Measurements from ENCODE around the gene GSDME. TPM values are rescaled to one million over a fixed set of nuclear protein-coding genes. Genes with fewer than 3 reads are reported as not detected.

GSDME gene
- polyA plus RNA-seq, 1 of the 3 experiments (the other 2 are of a cell fraction) = 109 TPM

GRCh38 chr7:24715171-24715570 lies 42.1 kb downstream of the GSDME start:
- no peak overlapping the region for H3K4me2 ChIP-seq
- DNase-seq = no peak
- no peaks in the 10 kb centered on the region for H3K9me3 ChIP-seq
- ChIA-PET CTCF (interaction anchor here (0.9 to 2.5 kb wide), 7 partner anchors 9 to 97 kb away, joined by 3 to 14 read pairs (median 6); no protein-coding TSS in a partner anchor), POLR2A (no interaction called here)
- TF ChIP-seq CHD2 (IDR thresholded peaks at IDR 0.05; ENCODE audit: low read length, partially characterized antibody) = no peak
- TF ChIP-seq FOXJ3 (CRISPR knock-in tag; IDR thresholded peaks at IDR 0.05) = no peak
- TF ChIP-seq PBX3 (IDR thresholded peaks at IDR 0.05) = no peak
- no peak for TF ChIP-seq MEF2A (IDR thresholded peaks at IDR 0.05; ENCODE audit: borderline replicate concordance, low read depth)
- no peak for TF ChIP-seq SMC3 (IDR thresholded peaks at IDR 0.05; ENCODE audit: low read depth, low read length)
- no peak for TF ChIP-seq NRF1 (IDR thresholded peaks at IDR 0.05; ENCODE audit: low read depth, low read length)
- TF ChIP-seq TEAD4 (IDR thresholded peaks at IDR 0.05; ENCODE audit: borderline replicate concordance, insufficient read depth) = no peak
- no peak for TF ChIP-seq POLR2AphosphoS5 (IDR thresholded peaks at IDR 0.05; ENCODE audit: low read depth, low read length)
- TF ChIP-seq MXI1 (IDR thresholded peaks at IDR 0.05; ENCODE audit: low read depth, low read length) = no peak
- no peak for TF ChIP-seq TCF12 (IDR thresholded peaks at IDR 0.05)
- no peak for TF ChIP-seq REST (IDR thresholded peaks at IDR 0.05; ENCODE audit: low read depth, low read length)
- TF ChIP-seq EZH2phosphoT487 (IDR thresholded peaks at IDR 0.05; ENCODE audit: borderline replicate concordance, low read depth) = no peak
- TF ChIP-seq USF2 (IDR thresholded peaks at IDR 0.05; ENCODE audit: borderline replicate concordance, low read depth, low read length) = no peak
- TF ChIP-seq TAF1 (IDR thresholded peaks at IDR 0.05; ENCODE audit: borderline replicate concordance, low read depth, low read length) = no peak
- no peak for TF ChIP-seq ZBTB33 (IDR thresholded peaks at IDR 0.05; ENCODE audit: borderline replicate concordance, low read depth)
- TF ChIP-seq SIN3A (IDR thresholded peaks at IDR 0.05; ENCODE audit: borderline replicate concordance, low read depth, low read length) = no peak
- no peaks in the 10 kb centered on the region for H3K27me3 ChIP-seq (ENCODE audit: insufficient read depth)
- H2AFZ ChIP-seq (ENCODE audit: low read depth) = no peak overlapping the region
- H3K4me3 ChIP-seq (ENCODE audit: low read depth in 2 of 2, low read length in 1 of 2) = no peak overlapping the region
- no peaks in the 10 kb centered on the region for H3K4me1 ChIP-seq (ENCODE audit: control insufficient read depth in 1 of 2, insufficient read depth in 2 of 2, low read depth in 1 of 2, low read length in 1 of 2)
- H3K79me2 ChIP-seq (ENCODE audit: insufficient read depth) = no peaks in the 10 kb centered on the region
- no peaks in the 10 kb centered on the region for H3F3A ChIP-seq (replicated peaks; ENCODE audit: insufficient read depth)
- no peak overlapping the region for H3K9ac ChIP-seq
- 100% methylated on average over 2 of the region's 2 CpGs for WGBS (ENCODE audit: low lambda C conversion rate)
- H3K9me2 ChIP-seq = no peaks in the 10 kb centered on the region
- no peak overlapping the region for H3K27ac ChIP-seq (ENCODE audit: low read depth in 2 of 2, low read length in 1 of 2)
- peaks cover 26 to 55% of the 10 kb centered on the region in 2 experiments for H3K36me3 ChIP-seq (replicated peaks in 1 of 2; ENCODE audit: control insufficient read depth in 1 of 2, insufficient read depth in 2 of 2, low read length in 1 of 2)
- H4K20me1 ChIP-seq (ENCODE audit: insufficient read depth) = no peaks in the 10 kb centered on the region
